Inferior parietal cortex (tissue), 1 donor: ENCODE results near the gene SERPINE1.

Experiments
- DNase-seq: peaks from one replicate; pipeline ENCODE4 v3.0.0-alpha.2; 2016; ENCODE audit errors: extremely low spot score

Gene SERPINE1

GRCh38 chr7:101169110-101169837 is 42.4 kb downstream of the SERPINE1 start:
- no peak for DNase-seq

GRCh38 chr7:101169838-101170551 is 43.1 kb downstream of the SERPINE1 start:
- DNase-seq = peak; percentile 67

- no peak for DNase-seq
These were observed 43.9 kb downstream of the SERPINE1 start for GRCh38 chr7:101170617-101171441.

- no peak for DNase-seq
These were observed 44.5 kb downstream of the SERPINE1 start for GRCh38 chr7:101171442-101171837.

GRCh38 chr7:101172005-101172853 is 45.3 kb downstream of the SERPINE1 start:
- no peak for DNase-seq

GRCh38 chr7:101172854-101173751 is 46.2 kb downstream of the SERPINE1 start:
- no peak for DNase-seq

GRCh38 chr7:101173752-101174244 is 46.9 kb downstream of the SERPINE1 start:
- no peak for DNase-seq

- DNase-seq = no peak
These were observed 47.5 kb downstream of the SERPINE1 start for GRCh38 chr7:101174322-101174854.

- DNase-seq = no peak
These were observed 48.8 kb downstream of the SERPINE1 start for GRCh38 chr7:101175664-101176063.

GRCh38 chr7:101177644-101178043 is 50.7 kb downstream of the SERPINE1 start:
- no peak for DNase-seq

- no peak for DNase-seq
These were observed 52.2 kb downstream of the SERPINE1 start for GRCh38 chr7:101179117-101179516.

- DNase-seq = no peak
These were observed 52.8 kb downstream of the SERPINE1 start for GRCh38 chr7:101179713-101180112.

- no peak for DNase-seq
These were observed 53.3 kb downstream of the SERPINE1 start, which contains the start of gene NAT16 for GRCh38 chr7:101180130-101180755. Gene NAT16, minus strand, starts transcription at chr7:101180293. Its CDS starts 5,486 bp downstream, at chr7:101174807.

GRCh38 chr7:101185258-101185839 is 58.4 kb downstream of the SERPINE1 start:
- DNase-seq = peak; percentile 53

GRCh38 chr7:101186194-101186593 is 59.3 kb downstream of the SERPINE1 start:
- no peak for DNase-seq

GRCh38 chr7:101186844-101187428 is 60.0 kb downstream of the SERPINE1 start:
- no peak for DNase-seq
